Anterior cingulate cortex (tissue), 58 donors: ENCODE measurements around the gene ADGRG7.

ENCODE experiments used
- DNase-seq, 58 donors: peaks; one replicate each; lab custom pipeline; 2025; lab: John Stamatoyannopoulos, UW

Gene ADGRG7

GRCh38 chr3:100696161-100696560 lies 86.8 kb downstream of the ADGRG7 start:
- DNase-seq, result no peak

GRCh38 chr3:100697172-100697571 lies 87.8 kb downstream of the ADGRG7 start:
- DNase-seq, result no peak

GRCh38 chr3:100697723-100698285 lies 88.4 kb downstream of the ADGRG7 start:
- no peak for DNase-seq

- no peak for DNase-seq
Observed at GRCh38 chr3:100698736-100699135, 89.3 kb downstream of the ADGRG7 start.

GRCh38 chr3:100700708-100701107 lies 91.3 kb downstream of the ADGRG7 start:
- DNase-seq, result no peak

GRCh38 chr3:100702082-100702979 lies 92.9 kb downstream of the ADGRG7 start:
- no peak for DNase-seq

GRCh38 chr3:100702980-100703345 lies 93.6 kb downstream of the ADGRG7 start:
- DNase-seq, result no peak

- no peak for DNase-seq
Observed at GRCh38 chr3:100703865-100704264, 94.5 kb downstream of the ADGRG7 start.

GRCh38 chr3:100706365-100706764 lies 97.0 kb downstream of the ADGRG7 start:
- no peak for DNase-seq

- no peak for DNase-seq
Observed at GRCh38 chr3:100708644-100708988, 99.2 kb downstream of the ADGRG7 start.

- peak; percentile 58 to 100 (median 95) for DNase-seq
Observed at GRCh38 chr3:100708989-100709841, 99.8 kb downstream of the ADGRG7 start, which contains the start of gene TFG. TSS of gene TFG (plus strand) at chr3:100709494. CDS start at chr3:100713686, 4,192 bp downstream.

GRCh38 chr3:100709842-100710260 lies 100.5 kb downstream of the ADGRG7 start:
- DNase-seq, result peak in 23 of 58 donors; percentile 2 to 49 (median 26)

- DNase-seq, result peak in 1 of 58 donors; percentile 5
Observed at GRCh38 chr3:100710261-100710968, 101.0 kb downstream of the ADGRG7 start.

GRCh38 chr3:100715176-100715575 lies 105.8 kb downstream of the ADGRG7 start:
- DNase-seq, result no peak

- DNase-seq, result no peak
Observed at GRCh38 chr3:100717063-100717462, 107.7 kb downstream of the ADGRG7 start.

GRCh38 chr3:100717637-100718487 lies 108.5 kb downstream of the ADGRG7 start:
- no peak for DNase-seq

- no peak for DNase-seq
Observed at GRCh38 chr3:100719136-100719535, 109.7 kb downstream of the ADGRG7 start.

- DNase-seq, result no peak
Observed at GRCh38 chr3:100720426-100720825, 111.0 kb downstream of the ADGRG7 start.

GRCh38 chr3:100725935-100726513 lies 116.6 kb downstream of the ADGRG7 start:
- DNase-seq, result no peak
